ENCODE data around the gene RBM18.
A peak's percentile ranks its signal among the peaks of the same experiment; 100 is the strongest.

RBM18 gene

DNA sequence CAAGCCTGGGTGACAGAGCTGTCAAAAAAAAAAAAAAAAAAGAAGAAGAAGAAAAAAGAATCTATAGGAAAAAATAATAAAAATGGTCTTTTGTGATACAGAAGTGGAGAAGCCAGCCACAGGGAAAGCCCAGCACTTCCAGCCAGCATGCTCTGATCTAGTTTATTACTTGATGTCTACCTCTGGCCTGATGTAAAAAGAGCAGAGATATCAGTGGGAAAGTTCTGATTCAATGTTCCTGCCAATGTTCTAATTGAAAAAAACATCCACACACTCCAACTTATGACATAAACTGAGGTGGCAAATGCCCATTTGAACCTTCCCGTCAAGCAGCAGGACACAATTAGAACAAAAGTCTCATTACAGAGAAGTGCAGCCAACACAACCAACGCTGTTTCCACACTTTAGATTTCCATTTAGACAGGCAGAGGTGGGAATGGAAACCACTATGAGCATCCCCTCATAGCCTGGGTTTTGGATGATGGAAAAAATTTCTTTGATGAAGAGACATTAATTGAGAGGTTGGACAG, 5.7 kb downstream of the RBM18 start:
- DNase-seq = no peak

DNA sequence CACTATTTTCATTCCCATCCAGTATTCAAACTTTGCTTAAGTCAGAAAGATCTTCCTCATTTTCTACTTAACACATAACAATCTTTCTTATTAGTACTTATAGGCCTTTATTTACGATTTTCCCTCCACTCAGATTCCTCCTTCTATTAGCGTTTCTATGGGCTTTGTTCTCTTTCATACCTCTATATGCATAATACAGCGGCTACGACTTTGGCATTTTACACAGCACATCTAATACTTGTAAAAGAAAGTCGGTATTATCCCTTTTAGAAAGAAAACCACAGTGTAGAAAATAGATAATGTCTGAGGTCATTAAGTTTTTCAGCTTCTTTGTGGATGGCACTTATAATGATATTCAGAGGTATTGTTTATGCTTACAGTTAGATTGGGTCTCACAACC, 8.4 kb downstream of the RBM18 start:
- no peak for DNase-seq

DNA sequence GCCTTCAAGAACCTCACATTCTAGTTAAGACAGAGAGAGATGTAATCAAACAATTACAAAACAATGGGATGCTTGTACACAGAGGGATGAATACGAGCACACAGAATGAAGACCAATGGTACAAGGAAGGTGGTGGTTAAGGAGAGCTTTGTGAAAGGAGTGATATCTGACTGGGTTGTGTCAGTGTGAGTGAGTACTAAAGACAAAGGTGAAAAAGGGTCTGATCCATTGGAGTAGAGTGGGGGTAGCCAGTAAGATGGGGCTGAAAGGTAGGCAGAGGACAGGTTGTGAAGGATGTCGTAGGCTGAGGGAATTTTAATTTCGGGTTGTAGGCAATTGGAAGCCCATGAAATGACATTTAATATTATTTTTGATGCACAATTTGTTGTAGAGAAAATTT, 9.9 kb downstream of the RBM18 start:
- no peak for DNase-seq

DNA sequence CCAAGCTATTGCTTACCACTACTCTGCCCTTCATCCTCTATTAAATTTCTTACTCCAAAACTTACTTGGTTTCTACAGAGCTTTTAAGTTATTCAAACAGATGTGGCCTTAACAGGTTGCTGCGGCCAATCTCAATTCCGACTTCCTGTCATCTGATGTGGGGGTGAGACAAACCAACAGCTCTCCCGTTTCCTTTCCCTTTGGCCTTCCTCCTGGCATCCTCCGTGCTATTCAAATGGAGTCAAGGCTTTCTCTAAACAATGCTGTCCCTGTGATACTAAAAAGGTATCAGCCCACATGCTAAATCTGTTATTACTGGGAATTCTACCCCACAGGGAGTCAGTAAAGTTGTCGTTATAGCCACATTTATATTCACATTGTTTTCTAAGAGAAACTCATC, 11.8 kb downstream of the RBM18 start:
- no peak for DNase-seq

DNA sequence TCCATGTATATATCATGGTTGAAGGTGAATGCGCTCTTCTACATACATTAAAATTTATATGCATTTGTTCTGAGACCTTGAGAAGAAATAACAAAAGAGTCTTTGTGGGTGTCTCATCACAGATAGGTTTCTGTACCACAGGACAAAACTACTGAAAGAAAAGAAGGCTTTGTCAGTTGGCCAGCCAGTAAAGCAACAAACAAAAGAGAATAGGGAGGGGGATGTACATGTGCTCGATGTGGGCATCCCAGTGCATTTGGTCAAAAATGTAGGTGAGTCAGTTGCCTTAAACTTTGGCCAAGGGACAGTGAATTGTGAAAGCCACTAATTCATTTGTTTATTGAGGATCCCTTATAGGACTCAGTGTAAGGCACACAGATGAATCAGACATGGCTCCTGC, 13.3 kb downstream of the RBM18 start:
- DNase-seq = peak in 1 of 51 donors; percentile 10

DNA sequence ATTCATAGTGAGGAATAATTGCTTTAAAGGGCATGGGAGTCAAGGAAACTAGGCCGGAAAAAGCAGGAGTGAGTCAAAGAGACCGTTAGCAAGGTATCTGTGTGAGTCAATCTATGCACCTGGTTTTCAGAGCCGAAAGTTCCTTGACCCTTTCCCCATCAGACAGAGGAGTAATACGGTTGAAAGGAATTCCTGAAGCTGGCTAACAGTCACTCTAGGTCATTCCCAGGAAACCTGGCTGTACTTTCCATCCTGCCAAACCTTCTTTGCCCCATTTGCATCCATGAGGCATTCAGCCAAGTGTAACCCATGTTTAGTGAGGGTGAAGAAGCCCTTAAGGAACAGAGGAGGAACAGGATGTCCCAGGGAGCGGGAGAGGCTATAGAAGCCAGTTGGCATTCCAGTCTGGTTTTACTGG, 16.2 kb downstream of the RBM18 start:
- no peak for DNase-seq

DNA sequence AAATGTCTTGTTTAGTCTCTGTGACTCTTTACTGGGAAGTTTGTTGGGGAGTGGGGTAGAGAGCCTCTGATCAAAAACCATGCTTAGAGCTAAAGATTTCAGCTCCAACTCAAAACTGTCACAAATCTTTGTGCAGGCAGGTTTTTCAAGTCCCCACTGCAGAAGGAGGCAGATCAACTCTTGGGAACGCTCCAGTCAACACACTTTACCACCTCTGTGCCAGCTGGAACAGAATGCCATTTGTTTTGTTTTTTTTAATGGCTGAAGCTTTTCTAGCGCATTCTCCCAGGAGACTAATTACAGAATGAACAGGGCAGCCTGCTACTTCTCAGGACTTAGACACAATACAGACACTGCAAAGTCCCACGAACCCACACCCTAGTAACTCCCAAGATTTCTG, 18.0 kb downstream of the RBM18 start:
- no peak for DNase-seq

DNA sequence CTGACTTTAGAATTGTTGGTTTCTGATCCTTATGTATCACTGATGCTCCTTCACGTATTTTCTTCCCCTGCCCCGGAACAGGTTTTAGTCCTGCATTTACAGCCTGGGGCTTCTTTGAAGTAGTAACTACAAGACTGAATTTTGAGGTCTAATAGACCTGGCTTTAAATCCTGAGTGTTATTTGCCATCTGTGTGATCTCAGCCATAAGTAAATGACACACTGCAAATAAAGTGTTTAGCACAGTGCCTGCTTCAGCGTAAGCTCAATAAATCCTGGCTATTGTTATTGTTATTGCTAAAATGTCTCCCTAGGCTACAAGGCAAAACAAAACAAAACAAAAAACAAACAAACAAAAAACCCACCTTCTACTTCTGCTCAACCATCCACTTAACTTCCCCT, 20.3 kb downstream of the RBM18 start:
- DNase-seq = no peak

DNA sequence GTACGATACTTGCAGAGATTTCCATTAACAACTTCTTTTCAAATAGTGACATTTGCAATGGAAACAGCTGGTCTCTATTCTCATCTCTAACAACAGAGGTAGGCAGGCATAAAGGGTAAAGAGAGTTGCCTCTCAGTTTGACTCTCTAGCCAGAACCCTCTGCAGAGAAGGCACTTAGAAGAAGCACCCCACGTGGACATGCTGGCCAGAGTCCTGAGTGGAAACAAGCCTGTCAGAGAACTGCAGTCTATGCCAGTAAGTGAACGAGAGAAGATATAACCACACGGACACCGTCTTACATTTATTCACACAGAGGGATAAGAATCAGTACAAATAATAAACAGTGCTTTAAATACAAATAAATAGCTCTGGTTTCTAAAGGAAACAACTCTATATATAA, 24.9 kb downstream of the RBM18 start:
- DNase-seq = peak in 9 of 51 donors; percentile 4 to 31 (median 13)

DNA sequence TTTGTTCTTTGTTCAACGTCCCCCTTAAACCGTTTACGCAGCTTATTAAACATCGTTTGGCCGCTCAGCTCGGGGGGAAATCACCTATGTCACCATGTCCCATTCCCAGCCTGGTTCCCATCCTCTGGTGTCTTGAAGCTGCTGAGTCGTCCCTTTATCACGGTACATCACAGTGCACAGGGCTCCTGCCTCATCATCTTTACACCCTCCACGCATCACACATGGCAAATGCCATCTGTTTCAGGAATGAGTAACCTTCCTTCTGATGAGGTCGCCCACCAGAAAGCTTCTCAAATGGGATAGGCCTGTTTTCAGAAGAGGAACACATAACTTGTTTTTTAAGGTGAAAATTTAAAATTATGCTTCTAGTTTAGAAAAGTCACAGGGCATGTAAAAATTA, 28.0 kb downstream of the RBM18 start:
- DNase-seq = peak in 1 of 51 donors; percentile 45

DNA sequence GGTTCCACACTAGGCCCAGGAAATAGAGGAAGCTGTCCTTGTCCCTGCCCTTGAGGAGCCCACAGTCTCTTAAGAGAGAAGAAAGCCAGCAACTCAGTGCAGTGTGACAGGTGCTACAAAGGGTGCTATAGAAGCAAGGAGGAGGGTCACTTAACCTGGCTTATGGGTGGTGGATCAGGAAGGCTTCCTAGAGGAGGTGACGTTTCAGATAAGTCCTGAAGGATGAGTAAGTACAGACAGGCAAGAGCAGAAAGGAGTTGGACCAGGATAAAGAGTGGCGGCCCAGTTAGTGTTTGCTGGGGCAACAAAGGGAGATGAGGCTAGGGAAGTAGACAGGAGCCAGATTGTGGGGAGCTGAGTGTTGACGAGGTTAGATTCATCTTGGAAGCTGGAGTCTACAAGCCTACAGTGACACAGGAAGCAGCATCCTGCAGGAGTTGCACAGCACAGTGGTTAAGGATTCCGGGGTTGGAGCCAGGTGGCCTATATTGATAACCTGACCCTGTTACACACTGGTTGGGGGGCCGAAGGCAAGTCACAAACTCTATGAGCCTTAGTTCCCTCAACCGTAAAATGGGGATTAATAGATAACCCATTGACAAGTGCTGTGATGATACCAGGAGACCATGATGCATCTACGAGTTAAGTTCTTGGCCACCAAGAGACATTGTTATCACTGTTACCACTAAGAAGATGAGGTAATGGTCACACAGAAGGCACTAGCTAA, 30.5 kb downstream of the RBM18 start:
- DNase-seq = no peak

DNA sequence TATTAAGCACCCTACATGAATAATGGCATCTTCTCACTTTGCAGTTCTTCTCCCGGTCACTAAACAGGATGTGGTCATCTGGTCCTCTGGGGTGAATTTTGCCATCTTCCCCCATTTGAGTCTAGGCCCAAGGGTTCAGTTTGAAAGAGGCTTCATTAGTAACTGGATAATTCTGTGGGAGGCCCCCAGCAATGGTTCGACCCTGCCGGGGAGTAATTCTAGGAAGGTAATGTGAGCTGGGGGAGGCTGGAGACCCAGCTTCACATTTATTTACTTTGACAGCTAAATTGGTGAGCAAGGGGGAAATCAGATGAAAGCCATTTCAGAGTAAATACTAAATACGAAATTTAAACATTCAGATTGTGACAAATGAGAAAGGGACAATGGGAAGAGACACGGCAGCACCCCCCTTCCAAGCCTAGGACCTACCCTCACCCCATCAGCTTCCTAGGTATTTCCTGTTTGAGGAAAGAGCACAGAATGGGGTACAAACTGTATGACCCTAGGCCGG, 31.8 kb downstream of the RBM18 start:
- DNase-seq = no peak

DNA sequence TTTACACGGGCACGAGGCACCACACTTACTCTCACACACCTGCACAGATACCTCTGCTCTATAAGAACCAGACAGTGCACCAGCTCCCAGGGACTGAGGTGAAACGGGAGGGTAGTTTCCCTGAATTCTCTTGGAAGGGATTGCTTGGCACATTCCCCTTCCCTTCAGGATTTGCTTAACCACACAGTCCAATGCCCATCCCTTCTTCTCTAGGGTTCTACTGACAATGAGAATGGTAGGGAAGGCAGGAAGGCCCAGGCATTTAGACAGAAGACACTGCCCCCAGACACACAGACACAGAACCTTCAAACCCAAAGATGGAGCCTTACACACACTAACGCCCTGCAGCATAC, 35.2 kb downstream of the RBM18 start:
- no peak for DNase-seq

DNA sequence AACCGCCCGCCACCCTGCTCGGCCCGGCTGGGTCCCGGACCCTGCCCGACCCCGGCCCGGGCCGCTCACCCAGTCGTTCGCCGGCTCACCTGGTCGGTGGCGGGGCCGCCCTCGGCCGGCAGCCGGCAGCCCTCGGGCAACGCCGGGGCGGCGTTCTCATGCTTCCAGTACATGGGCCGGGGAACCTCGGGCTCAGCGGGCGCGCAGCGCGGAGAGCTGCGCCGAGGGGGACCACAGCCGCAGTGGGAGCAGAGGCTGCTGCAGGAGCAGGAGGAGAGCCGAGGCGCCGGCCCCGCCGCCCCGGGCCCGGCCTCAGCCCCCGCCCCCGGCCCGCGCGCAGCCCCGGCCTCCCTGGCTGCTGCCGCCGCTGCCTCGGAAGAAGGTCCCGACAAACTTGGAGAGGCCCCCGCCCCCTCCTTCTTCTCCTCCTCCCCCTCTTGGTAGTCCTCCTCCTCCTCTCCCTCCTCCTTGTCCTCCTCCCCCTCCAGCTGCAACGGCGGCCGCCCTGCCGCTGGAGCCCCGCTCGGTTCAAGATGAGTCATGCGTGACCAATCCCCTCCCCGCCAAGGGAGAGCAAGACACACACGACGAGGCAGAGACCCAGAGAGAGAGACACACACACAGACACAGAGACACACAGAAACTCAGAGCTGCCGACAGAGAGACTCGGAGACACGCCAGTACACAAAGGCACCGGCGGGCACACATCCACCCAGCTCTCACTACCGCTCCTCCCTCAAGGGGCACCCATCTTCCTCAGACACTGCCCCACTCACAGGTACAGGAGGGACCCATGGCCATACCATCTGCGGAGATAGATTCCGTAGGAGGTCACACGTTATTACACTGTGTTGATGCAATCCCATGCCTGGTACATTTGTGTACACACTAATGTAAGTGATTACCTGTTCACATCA, 35.8 kb downstream of the RBM18 start, which contains the start of gene LHX6:
Gene LHX6 (minus strand): TSS at position 390 of the 917 bp plus-strand sequence. CDS start 217 bp downstream, at position 173.
- no peak for DNase-seq

DNA sequence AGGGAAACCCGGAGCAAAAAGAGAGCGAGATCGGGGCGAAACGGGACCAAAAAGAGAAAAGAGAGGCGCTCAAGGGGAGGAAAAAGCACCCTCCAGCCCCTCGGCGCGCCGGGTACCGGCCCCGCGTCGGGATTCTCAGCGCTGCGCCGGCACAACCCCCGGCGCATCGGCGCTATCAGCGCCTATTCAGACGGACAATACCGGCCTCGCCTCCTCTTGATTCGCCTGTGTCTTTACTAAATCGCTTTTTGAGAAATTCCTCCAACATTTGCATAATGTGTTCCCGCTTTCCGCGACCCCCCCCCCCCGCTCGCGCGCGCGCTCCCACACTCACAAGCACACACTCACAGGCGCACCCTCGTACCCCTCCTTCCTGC, 36.5 kb downstream of the RBM18 start:
- no peak for DNase-seq

DNA sequence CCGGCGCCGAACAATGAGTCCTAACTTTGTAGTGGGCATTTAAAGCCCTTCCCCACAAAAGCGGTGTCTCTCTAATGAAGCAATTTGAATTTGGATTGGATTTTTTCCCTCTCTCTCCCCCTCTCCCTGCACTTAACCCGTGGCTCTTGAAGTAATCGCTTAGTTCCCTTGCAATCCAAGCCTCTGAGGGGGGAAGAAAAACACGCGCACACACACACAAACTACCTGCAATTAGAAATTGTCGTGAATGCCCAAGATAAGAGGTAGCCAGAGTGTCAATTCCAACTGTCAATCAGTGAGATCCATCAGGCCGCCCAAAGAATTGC, 37.1 kb downstream of the RBM18 start:
- DNase-seq = no peak

DNA sequence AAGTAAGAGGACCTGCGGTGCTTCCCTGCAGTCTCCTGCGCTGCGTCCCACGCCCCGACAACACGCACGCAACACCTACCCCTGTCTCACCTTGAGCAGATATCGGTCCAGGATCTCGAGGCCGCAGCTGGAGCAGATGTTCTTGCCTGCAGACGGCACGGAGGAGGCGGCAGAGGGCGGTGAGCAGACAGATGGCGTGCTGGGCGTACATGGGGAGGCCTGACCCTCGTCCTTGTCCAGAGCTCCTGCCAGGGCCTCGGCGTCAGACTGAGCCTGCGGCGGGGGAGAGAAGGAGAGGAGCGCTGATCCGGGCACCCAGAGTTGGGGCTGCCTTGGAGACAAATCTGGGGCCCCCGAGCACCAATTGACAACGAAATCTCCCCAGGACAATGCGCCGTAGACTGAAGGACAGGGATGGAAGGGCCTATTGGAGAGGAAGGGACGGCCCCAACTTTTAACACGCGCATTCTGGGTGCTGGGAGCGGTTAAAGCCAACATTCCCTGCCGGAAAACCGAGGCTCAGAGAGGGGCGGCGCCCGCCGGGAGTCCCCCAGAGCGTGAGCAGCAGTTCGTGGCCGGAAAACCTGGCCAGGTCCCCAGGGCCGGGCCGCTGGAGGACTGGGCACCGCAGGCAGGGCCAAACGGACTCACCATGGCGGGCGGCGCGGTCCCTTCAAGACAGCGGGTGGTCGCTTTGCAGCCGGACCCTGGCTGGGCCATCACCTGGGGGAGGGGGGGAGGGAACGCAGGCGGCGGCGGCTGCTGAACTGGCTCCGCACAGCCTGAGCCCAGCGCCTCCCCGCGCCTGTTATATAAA, 37.7 kb downstream of the RBM18 start:
- no peak for DNase-seq

DNA sequence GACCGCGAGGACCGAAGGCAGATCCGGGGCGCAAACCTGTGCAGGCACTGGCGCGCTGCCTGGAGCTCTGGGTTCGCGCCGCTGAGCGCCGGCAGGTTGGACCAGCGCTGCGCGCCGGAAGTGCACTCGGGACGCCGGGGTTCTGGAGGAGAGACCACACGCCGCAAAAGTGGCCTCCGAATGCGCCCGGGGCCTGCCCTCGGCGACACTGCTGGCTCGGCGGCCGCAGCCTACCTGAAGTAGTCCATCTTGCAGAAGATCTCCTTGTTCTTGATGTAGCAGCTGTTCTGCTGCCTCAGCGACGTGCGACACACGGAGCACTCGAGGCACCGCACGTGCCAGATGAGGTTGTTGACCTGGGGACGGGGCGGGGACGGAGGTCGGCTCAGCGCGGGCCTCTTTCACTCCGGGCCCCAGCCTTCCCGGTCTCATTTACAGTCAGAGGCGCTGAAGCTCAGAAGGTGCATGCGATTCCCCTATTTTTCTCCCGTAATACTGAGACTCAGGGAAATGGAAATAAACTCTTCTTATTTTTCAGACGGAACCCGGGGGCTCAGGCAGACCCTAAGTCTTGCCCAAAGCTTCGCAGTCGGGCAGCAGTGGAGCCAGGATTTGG, 38.4 kb downstream of the RBM18 start:
- DNase-seq = no peak

DNA sequence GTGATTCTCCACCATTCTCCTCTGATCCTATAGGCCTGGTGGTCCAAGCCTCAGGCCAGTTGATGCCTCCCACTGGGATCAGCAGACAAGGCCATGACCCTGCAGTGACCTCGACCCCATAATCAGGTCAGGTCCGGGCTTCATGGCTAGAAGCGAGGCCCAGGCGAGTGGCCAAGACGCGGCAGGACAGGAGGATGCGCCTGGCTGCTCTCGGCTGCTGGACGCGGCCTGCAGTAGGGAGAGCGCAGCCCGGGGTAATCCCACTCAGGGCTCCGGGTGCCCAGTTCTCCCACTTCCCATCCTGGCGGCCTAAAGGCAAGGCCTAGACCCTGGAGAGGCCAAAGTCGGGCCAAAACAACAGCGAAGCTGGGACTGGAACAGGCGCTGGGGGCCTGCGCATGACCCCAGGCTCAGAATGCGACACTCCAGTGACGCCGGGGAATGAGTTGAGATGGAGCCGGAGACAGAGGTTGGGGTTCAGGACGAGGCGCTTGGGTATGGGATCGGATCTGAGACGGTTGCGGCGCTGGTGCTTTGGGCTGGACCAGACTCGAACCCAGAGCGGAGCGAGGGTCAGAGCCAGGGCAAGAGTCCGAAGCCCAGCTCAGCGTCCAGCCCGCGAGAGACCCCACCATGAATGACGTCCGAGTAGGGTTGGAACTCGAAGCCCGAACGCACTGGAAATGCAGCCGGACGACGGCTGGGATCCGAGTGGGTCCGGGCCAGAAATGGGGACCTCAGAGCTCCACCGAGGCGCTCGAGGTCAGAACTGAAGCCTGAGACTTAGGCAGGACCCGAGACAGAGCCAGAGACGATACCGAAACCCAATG, 39.1 kb downstream of the RBM18 start:
- no peak for DNase-seq

DNA sequence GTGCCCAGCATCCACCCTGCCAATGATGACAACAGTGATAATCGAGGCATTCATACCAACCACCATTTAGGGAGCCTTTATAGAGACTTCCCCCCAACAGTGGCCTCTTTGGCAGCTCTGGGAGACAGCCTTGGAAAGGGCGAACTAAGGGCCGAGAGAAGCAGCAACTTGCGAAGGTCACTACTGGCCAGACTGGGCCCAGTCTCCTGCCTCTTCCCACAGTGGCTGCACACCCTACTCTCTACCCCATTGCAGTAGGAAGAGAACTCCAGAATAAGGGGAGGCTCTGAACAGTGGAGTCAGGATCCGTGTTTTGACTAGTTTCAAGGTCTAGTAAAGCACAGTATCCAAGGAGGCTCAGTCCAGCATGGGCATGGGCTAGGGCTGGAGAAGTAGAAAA, 41.2 kb downstream of the RBM18 start:
- no peak for DNase-seq
